Peyer's patch (tissue), 4 donors: ENCODE data around the gene STK32C. TPM values are rescaled to one million over a fixed set of nuclear protein-coding genes. Genes with fewer than 3 reads are reported as not detected.

Experiments used
- DNase-seq, 3 donors: peaks; one replicate each; pipeline ENCODE4 v3.0.0-alpha.2; 2017 to 2019
- H3K27ac ChIP-seq, 4 donors: fragments of 200-600 bp; sonication (generic); one replicate each; pipeline ENCODE4 v1.5.1; 2016 to 2019
- H3K27me3 ChIP-seq, 2 donors: fragments of 200-600 bp; sonication (generic); one replicate each; pipeline ENCODE4 v1.5.1; 2019
- H3K36me3 ChIP-seq, 3 donors: fragments of 200-600 bp; sonication (generic); one replicate each; pipeline ENCODE4 v1.5.1; 2016 to 2019
- H3K4me1 ChIP-seq, 4 donors: fragments of 200-600 bp; sonication (generic); one replicate each; pipeline ENCODE4 v1.5.1; 2016 to 2019
- H3K4me3 ChIP-seq, 4 donors: fragments of 200-600 bp; sonication (generic); 1 replicate in 3 of 4; 2 replicates in 1 of 4; pipeline ENCODE4 v1.5.1; 2016 to 2019; ENCODE audit warnings: mild to moderate bottlenecking in 1 of 4
- H3K9me3 ChIP-seq, 4 donors: fragments of 200-600 bp; sonication (generic); one replicate each; pipeline ENCODE4 v1.5.1; 2016 to 2019; ENCODE audit warnings: mild to moderate bottlenecking in 1 of 4
- CTCF ChIP-seq, 6 experiments: fragments of 450-650 bp in 4 of 6; fragments of 200-600 bp in 2 of 6; sonication (generic) in 1 of 6; IDR thresholded peaks; one replicate each; pipeline ENCODE4 v1.5.1; 2017 to 2019; ENCODE audit warnings: antibody characterized with exemption in 6 of 6, mild to moderate bottlenecking in 3 of 6, moderate library complexity in 1 of 6
- POLR2A ChIP-seq, 2 donors: fragments of 450-650 bp; IDR thresholded peaks; one replicate each; pipeline ENCODE4 v1.5.1; 2017; ENCODE audit warnings: antibody characterized with exemption in 2 of 2, mild to moderate bottlenecking in 2 of 2, moderate library complexity in 2 of 2
- total RNA-seq, 4 donors: library from RNA; depleted of rRNA; stranded (reverse); fragments of >200 nt; gene quantifications; one replicate each; pipeline ENCODE4 v1.1.0, GENCODE V29; 2016

Gene STK32C
- total RNA-seq, 4 donors from 2014 or later: 0.35 to 23.9 (median 4.4) TPM

- H3K36me3 ChIP-seq: no peaks in the 10 kb centered on the region
- TF ChIP-seq POLR2A (IDR thresholded peaks at IDR 0.05) (no peak), CTCF (IDR thresholded peaks at IDR 0.05) (no peak)
- no peaks in the 10 kb centered on the region for H3K27me3 ChIP-seq
- DNase-seq: no peak
- no peak overlapping the region for H3K4me3 ChIP-seq
- no peak overlapping the region for H3K27ac ChIP-seq
- no peaks in the 10 kb centered on the region for H3K9me3 ChIP-seq
- H3K4me1 ChIP-seq: no peaks in the 10 kb centered on the region
Observed at GRCh38 chr10:132202070-132202970, 105.4 kb downstream of the STK32C start.

- TF ChIP-seq POLR2A (IDR thresholded peaks at IDR 0.05) (no peak), CTCF (IDR thresholded peaks at IDR 0.05) (no peak)
- H3K4me3 ChIP-seq: no peak overlapping the region
- H3K36me3 ChIP-seq: no peaks in the 10 kb centered on the region
- no peak for DNase-seq
- H3K4me1 ChIP-seq: no peaks in the 10 kb centered on the region
- H3K27me3 ChIP-seq: no peaks in the 10 kb centered on the region
- no peaks in the 10 kb centered on the region for H3K9me3 ChIP-seq
- H3K27ac ChIP-seq: no peak overlapping the region
Observed at GRCh38 chr10:132201111-132201969, 106.4 kb downstream of the STK32C start.

- no peak for DNase-seq
- no peaks in the 10 kb centered on the region for H3K27me3 ChIP-seq
- no peak overlapping the region for H3K4me3 ChIP-seq
- no peaks in the 10 kb centered on the region for H3K9me3 ChIP-seq
- no peak for TF ChIP-seq CTCF (IDR thresholded peaks at IDR 0.05)
- TF ChIP-seq POLR2A (IDR thresholded peaks at IDR 0.05): no peak
- no peak overlapping the region for H3K27ac ChIP-seq
- no peaks in the 10 kb centered on the region for H3K4me1 ChIP-seq
- H3K36me3 ChIP-seq: no peaks in the 10 kb centered on the region
Observed at GRCh38 chr10:132200344-132201110, 107.2 kb downstream of the STK32C start.

- no peaks in the 10 kb centered on the region for H3K4me1 ChIP-seq
- no peak overlapping the region for H3K4me3 ChIP-seq
- no peaks in the 10 kb centered on the region for H3K9me3 ChIP-seq
- no peaks in the 10 kb centered on the region for H3K27me3 ChIP-seq
- no peak overlapping the region for H3K27ac ChIP-seq
- no peak for TF ChIP-seq CTCF (IDR thresholded peaks at IDR 0.05)
- no peak for TF ChIP-seq POLR2A (IDR thresholded peaks at IDR 0.05)
- no peaks in the 10 kb centered on the region for H3K36me3 ChIP-seq
- DNase-seq: no peak
Observed at GRCh38 chr10:132199854-132200311, 107.9 kb downstream of the STK32C start.

- TF ChIP-seq POLR2A (IDR thresholded peaks at IDR 0.05): no peak
- no peak for TF ChIP-seq CTCF (IDR thresholded peaks at IDR 0.05)
- DNase-seq: no peak
Observed at GRCh38 chr10:132199268-132199853, 108.4 kb downstream of the STK32C start.

More at GRCh38 chr10:132199268-132199853, 108.4 kb downstream of the STK32C start:
- Histone ChIP-seq H3K36me3 (no peaks in the 10 kb centered on the region), H3K9me3 (no peaks in the 10 kb centered on the region), H3K4me1 (no peaks in the 10 kb centered on the region), H3K27me3 (no peaks in the 10 kb centered on the region), H3K27ac (no peak overlapping the region), H3K4me3 (no peak overlapping the region)
